Lung microvascular endothelial cell (primary cell): ENCODE results near the gene RLF. TPM values are rescaled to one million over a fixed set of nuclear protein-coding genes. Genes with fewer than 3 reads are reported as not detected.

ENCODE experiments used
- DNase-seq, 2 donors: peaks; one replicate each; pipeline versions ENCODE4 v3.0.0 to v3.0.0-alpha.2; 2010; ENCODE audit warnings: low read depth in 2 of 2
- total RNA-seq: library from RNA; depleted of rRNA; stranded (reverse); fragments of >200 nt; gene quantifications from 2 replicates; pipeline ENCODE4 v1.2.1, GENCODE V29; 2014

The RLF gene
- total RNA-seq, 1 donor from 2014 or later, result 19.2 TPM

GRCh38 chr1:40270152-40270834 lies 109.1 kb downstream of the RLF start:
- DNase-seq, result no peak

- no peak for DNase-seq
Observed at GRCh38 chr1:40272653-40273213, 111.5 kb downstream of the RLF start.

GRCh38 chr1:40273547-40274166 lies 112.5 kb downstream of the RLF start:
- DNase-seq, result no peak

GRCh38 chr1:40274331-40274730 lies 113.1 kb downstream of the RLF start:
- no peak for DNase-seq

DNA sequence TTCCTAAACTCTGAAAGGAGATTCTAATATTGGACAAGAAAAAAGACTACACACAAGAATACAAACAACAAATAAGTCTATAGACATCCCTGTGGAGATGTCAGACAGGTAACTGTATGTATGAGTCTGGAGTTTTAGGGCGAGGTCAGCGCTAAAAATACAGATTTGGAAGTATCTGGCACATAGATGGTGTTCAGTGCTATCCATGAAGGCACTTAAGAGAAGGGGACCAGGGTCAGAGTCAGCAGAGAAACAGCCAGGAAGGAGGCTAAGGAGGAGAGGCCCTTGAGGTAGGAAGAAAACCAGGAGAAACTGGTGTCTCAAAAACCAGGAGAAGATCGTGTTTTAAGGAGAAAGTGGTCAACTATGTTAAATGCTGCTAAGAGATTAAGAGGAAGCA lies 114.9 kb downstream of the RLF start:
- no peak for DNase-seq

- no peak for DNase-seq
Observed at GRCh38 chr1:40281853-40282252, 120.7 kb downstream of the RLF start.

Other genes starting within 250 kb of the RLF start
- under 0.01 and 0.44 TPM in 2 replicates for gene MFSD2A, start 206.2 kb upstream of the RLF start, total RNA-seq
- gene CAP1, start 120.7 kb upstream of the RLF start, total RNA-seq, result 296 and 327 TPM in 2 replicates
- gene PPT1, start 64.1 kb upstream of the RLF start, total RNA-seq, result 34.7 and 45.1 TPM in 2 replicates
- gene TMCO2, start 86.5 kb downstream of the RLF start, total RNA-seq, result not detected in 2 replicates
- gene ZMPSTE24, start 96.8 kb downstream of the RLF start, total RNA-seq, result 40.5 and 64.1 TPM in 2 replicates
- 0.22 and 0.79 TPM in 2 replicates for gene COL9A2, start 155.9 kb downstream of the RLF start, total RNA-seq
- gene SMAP2, start 212.3 kb downstream of the RLF start, total RNA-seq, result 3.1 and 3.4 TPM in 2 replicates